ENCODE results near the gene ADGRA1. TPM values are rescaled to one million over a fixed set of nuclear protein-coding genes. Genes with fewer than 3 reads are reported as not detected.

The ADGRA1 gene
- total RNA-seq, 2 experiments from 2014 or later = not detected

DNA sequence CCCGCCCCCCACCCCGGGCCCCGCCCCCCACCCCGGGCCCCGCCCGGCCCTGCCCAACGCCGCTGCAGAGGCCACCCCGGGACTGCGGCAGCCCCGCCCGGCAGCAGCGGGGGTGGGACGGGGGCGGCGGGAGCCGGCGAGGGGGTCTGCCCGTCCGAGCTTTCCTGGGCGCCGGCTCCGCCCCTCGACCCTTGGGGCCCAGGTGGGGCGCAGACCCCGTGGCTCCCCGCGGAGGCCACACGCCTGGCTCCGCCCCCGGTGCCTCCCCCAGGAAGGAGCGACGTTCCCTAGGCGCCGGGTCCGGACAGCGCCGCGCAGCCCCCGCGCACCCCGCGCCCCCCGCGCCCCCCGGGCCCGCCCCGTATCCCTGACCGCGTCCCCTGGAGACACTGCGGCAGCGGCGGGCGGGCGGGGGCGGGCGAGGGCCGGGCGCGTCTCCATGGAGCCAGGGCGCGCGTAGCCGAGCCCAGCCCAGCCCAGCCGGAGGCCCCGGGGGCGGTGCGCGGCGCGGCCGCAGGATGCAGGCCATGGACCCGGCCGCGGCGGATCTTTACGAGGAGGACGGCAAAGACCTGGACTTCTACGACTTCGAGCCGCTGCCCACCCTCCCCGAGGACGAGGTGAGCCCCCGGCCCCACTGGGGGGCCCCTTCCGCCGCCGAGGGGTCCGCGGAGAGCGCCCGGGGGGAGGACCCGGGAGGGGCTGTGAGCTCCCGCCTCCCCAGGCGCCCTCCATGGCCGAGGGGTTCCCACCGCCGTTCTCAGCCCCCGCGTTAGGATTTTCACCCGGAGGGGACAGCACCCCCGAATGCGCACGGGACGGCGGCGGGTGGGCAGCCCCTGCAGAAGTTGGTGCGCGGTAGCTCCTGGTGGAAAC is 72.5 kb downstream of the ADGRA1 start, which contains the start of gene KNDC1:
TSS of gene KNDC1 (plus strand) at position 270 of the 876 bp plus-strand sequence. CDS start at position 519, 249 bp downstream.
- peaks cover 14% of the 10 kb centered on the region for H3K27me3 Mint-ChIP-seq
- DNase-seq (no peak), ATAC-seq (peak; percentile 63)
- ChIA-PET CTCF (interaction anchor here (1.4 kb wide), 1 partner anchor 17 kb away, joined by 4 read pairs; no protein-coding TSS in a partner anchor), POLR2A (no interaction called here)
- H3K36me3 Mint-ChIP-seq (ENCODE audit: low read depth) = no peaks in the 10 kb centered on the region
- H3K4me3 Mint-ChIP-seq = no peak within 1 kb of the TSS
- H3K27ac Mint-ChIP-seq = no peak within 1 kb of the TSS
- no peaks in the 10 kb centered on the region for H3K9me3 Mint-ChIP-seq (ENCODE audit: low read depth)
- no peaks in the 10 kb centered on the region for H3K4me1 Mint-ChIP-seq
- intact Hi-C loops (cut with DNase I, micrococcal nuclease) = no loop called here

DNA sequence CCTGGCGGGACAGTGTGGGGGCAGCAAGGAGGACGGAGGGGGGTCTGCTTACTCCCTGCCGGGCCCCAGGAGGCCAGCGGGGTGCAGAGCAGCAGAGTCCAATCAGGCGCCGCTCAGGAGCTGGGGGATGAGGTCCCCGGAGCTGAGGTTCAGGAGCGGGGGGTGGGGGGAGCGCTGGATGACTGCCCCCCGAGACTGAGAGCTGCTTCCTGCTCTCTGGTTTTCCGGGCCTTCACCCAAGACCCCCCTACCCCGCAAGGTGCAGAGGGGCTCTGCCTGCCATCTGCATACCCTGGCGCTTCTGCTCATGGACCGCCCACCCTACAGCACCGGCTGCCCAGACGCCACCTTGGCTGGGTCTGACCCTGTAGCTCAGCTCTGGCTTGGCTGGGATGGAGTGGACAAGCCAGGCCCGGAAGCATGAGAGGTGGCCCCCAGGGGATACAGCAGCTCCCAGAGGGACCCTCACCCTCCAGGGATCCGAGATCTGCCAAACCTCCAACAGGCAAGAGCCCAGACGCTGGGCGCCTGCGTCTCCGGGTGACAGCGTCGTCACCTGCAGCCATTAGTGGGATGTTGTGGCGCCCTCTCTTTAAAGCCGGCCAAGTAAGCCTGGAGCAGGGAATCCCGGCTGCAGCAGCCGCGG is 73.2 kb downstream of the ADGRA1 start:
- ATAC-seq (no peak), DNase-seq (no peak)
- Mint-ChIP-seq H3K36me3 (ENCODE audit: low read depth) (no peaks in the 10 kb centered on the region), H3K4me1 (no peaks in the 10 kb centered on the region), H3K27ac (no peak overlapping the region), H3K4me3 (no peak overlapping the region), H3K9me3 (ENCODE audit: low read depth) (no peaks in the 10 kb centered on the region), H3K27me3 (peaks cover 14% of the 10 kb centered on the region)
- intact Hi-C loops (cut with DNase I, micrococcal nuclease) = no loop called here
- CTCF ChIA-PET = interaction anchor here (1.4 kb wide), 1 partner anchor 18 kb away, joined by 4 read pairs; no protein-coding TSS in a partner anchor
- POLR2A ChIA-PET = no interaction called here

GRCh38 chr10:133161486-133162109 is 73.9 kb downstream of the ADGRA1 start:
- no peak for ATAC-seq
- peaks cover 17% of the 10 kb centered on the region for H3K27me3 Mint-ChIP-seq
- no peaks in the 10 kb centered on the region for H3K9me3 Mint-ChIP-seq (ENCODE audit: low read depth)
- no peaks in the 10 kb centered on the region for H3K36me3 Mint-ChIP-seq (ENCODE audit: low read depth)
- DNase-seq = no peak
- ChIA-PET POLR2A (no interaction called here), CTCF (interaction anchor here (1.4 kb wide), 1 partner anchor 18 kb away, joined by 4 read pairs; no protein-coding TSS in a partner anchor)
- H3K4me3 Mint-ChIP-seq = no peak overlapping the region
- no peak overlapping the region for H3K27ac Mint-ChIP-seq
- intact Hi-C loops (cut with DNase I, micrococcal nuclease) = no loop called here
- H3K4me1 Mint-ChIP-seq = no peaks in the 10 kb centered on the region

GRCh38 chr10:133162178-133162909 is 74.6 kb downstream of the ADGRA1 start:
- intact Hi-C loops (cut with DNase I, micrococcal nuclease) = no loop called here
- H3K9me3 Mint-ChIP-seq (ENCODE audit: low read depth) = no peaks in the 10 kb centered on the region
- CTCF ChIA-PET = interaction anchor here (1.4 kb wide), 1 partner anchor 19 kb away, joined by 4 read pairs; no protein-coding TSS in a partner anchor

DNA sequence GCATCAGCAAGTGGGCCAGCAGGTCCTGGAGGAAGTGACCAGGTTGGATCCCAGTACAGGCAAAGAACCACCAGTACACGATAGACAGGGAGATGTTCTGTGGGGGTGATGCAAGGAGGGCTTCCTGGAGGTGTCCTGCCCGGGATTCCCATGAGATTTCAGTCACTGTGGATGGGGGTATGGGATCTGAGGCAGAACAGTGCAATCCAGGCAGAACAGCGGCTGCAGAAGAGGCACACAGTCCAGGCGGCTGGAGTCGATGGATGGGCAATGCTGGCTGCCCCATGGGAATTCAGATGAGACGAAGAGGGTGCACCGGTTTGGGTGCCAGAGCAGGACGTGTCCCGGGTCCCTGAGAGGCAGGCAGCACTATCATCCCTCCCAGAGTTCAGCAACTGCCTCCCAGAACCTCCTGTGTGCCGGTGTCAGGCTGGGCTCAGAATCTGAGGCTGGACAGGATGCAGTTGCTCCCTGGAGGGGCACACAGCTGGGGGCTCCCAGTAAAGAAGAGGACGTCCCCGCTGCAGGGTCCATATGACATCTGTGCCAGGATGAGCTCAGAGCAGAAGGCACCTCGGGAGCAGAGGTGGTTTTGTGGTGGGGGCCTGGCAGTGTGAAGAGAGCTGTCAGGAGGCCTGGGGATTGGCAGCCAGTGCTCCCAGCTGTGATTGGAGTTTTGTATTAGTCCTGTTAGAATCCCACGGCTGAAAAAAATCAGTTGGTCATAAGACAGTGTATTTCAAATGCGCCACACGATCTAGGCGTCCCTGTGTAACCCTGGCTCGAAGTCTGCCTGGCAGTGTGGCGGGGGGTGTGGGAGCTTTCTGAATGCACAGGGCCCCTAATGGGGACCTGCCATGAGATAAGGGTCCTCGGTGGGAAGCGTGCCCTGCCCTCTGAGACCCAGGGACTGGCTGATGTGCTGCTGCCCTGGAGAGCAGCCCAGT is 75.5 kb downstream of the ADGRA1 start:
- CTCF ChIA-PET = no interaction called here

More at GRCh38 chr10:133162178-133162909, 74.6 kb downstream of the ADGRA1 start:
- DNase-seq (no peak), ATAC-seq (no peak)
- no peaks in the 10 kb centered on the region for H3K36me3 Mint-ChIP-seq (ENCODE audit: low read depth)
- H3K4me1 Mint-ChIP-seq = no peaks in the 10 kb centered on the region
- POLR2A ChIA-PET = no interaction called here
- H3K27ac Mint-ChIP-seq = no peak overlapping the region
- H3K27me3 Mint-ChIP-seq = peaks cover 17% of the 10 kb centered on the region
- no peak overlapping the region for H3K4me3 Mint-ChIP-seq

GRCh38 chr10:133163889-133164815 is 76.4 kb downstream of the ADGRA1 start:
- Mint-ChIP-seq H3K4me3 (no peak overlapping the region), H3K4me1 (no peaks in the 10 kb centered on the region), H3K9me3 (ENCODE audit: low read depth) (no peaks in the 10 kb centered on the region), H3K27ac (no peak overlapping the region), H3K36me3 (ENCODE audit: low read depth) (no peaks in the 10 kb centered on the region), H3K27me3 (peaks cover 17% of the 10 kb centered on the region)
- CTCF ChIA-PET = no interaction called here
- no peak for ATAC-seq
- POLR2A ChIA-PET = no interaction called here
- intact Hi-C loops (cut with DNase I, micrococcal nuclease) = no loop called here
- DNase-seq = no peak

More for the DNA sequence above, 75.5 kb downstream of the ADGRA1 start:
- H3K27me3 Mint-ChIP-seq = peaks cover 17% of the 10 kb centered on the region
- DNase-seq = no peak
- ATAC-seq = no peak
- no peak overlapping the region for H3K27ac Mint-ChIP-seq
- no peaks in the 10 kb centered on the region for H3K9me3 Mint-ChIP-seq (ENCODE audit: low read depth)
- no peaks in the 10 kb centered on the region for H3K36me3 Mint-ChIP-seq (ENCODE audit: low read depth)
- no peaks in the 10 kb centered on the region for H3K4me1 Mint-ChIP-seq
- POLR2A ChIA-PET = no interaction called here
- no peak overlapping the region for H3K4me3 Mint-ChIP-seq
- intact Hi-C loops (cut with DNase I, micrococcal nuclease) = no loop called here

DNA sequence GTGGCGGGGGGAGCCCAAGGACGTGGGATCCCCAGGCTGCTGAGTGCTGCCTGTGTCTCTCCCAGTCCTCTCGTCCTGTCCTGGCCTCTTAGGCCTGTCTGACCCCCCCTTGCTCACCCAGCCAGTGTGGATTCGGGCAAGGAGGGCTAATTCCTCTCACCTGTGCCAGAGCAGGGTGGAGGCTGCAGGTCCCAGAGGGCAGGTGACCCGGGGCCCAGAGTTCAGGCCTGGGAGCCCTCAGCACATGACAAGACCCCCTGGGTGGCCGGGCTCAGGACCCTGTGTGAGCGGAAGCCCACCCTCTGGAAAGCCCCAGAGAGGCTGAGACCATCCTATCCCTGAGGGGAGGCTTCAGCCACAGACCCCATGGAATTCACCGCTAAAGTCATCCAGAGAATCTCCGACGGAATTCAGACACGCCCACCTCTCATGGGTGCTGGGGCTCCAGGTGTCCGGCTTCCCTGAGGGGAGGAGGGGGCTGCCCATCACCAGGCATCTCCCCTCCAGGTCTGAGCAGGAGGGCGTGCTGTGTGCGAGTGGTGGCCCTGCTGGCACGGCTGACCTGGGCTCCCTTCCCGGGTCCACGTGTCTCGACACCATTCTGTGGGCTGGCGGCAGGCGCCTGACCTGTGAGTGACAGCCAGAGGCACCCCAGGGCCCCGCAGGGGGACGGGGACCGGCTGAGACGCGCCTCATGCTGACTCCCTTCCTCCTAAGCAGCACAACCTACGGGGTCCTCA is 77.3 kb downstream of the ADGRA1 start:
- Mint-ChIP-seq H3K27ac (no peak overlapping the region), H3K36me3 (ENCODE audit: low read depth) (no peaks in the 10 kb centered on the region), H3K4me3 (no peak overlapping the region), H3K4me1 (no peaks in the 10 kb centered on the region), H3K9me3 (ENCODE audit: low read depth) (no peaks in the 10 kb centered on the region), H3K27me3 (peaks cover 17% of the 10 kb centered on the region)
- DNase-seq (no peak), ATAC-seq (no peak)
- ChIA-PET CTCF (interaction anchor here (0.5 kb wide), 1 partner anchor 324 kb away, joined by 3 read pairs; no protein-coding TSS in a partner anchor), POLR2A (no interaction called here)
- intact Hi-C loops (cut with DNase I, micrococcal nuclease) = no loop called here

DNA sequence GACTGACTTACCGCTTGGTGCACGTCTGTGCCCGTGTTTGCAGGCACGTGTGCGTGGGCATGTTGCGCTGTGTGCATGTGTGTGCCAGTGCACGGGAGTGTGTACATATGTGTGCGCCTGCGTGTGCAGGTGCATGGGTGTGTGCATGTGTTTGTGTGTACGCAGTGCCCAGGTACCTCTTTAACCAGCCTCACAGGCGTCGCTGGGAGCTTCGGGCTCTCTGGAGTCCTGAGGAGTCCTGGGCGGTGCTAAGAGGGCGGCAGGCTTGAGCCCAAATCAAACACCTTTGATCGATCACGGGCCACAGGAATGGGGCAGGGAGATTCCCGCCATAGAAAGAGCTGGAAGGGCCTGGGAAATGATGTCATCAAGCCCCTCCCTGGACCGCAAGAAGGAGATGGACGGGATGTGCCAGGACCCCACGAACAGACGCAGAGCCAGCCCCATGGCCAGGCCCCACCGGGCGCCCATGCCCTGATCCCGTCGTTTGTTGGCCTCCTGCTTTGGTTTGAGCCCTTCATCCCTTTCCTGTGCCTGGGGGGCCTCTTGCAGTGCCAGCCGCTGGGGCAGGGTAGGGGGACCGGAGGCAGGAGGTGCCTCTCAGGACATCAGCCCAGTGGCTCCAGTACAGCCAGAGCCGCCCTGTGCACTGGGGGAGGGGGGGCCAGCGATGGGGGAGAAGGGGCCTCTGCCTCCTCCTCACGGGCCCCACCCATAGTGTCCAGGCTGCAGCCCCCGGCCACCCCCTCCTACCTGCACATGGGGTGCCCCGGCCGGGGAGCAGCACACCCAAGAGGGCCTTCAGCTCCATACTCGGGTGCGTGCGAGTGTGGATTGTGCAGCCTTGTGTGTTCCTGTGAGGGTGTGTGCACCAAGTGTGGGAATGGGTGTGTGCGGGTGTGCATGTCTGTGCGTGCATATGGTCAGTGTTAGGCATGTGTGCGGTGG is 78.1 kb downstream of the ADGRA1 start:
- Mint-ChIP-seq H3K9me3 (ENCODE audit: low read depth) (no peaks in the 10 kb centered on the region), H3K27me3 (peaks cover 15% of the 10 kb centered on the region), H3K4me1 (no peaks in the 10 kb centered on the region), H3K27ac (no peak overlapping the region), H3K4me3 (no peak overlapping the region), H3K36me3 (ENCODE audit: low read depth) (no peaks in the 10 kb centered on the region)
- POLR2A ChIA-PET = no interaction called here
- CTCF ChIA-PET = interaction anchor here (0.5 kb wide), 1 partner anchor 325 kb away, joined by 3 read pairs; no protein-coding TSS in a partner anchor
- DNase-seq (no peak), ATAC-seq (no peak)
- intact Hi-C loops (cut with DNase I, micrococcal nuclease) = no loop called here

DNA sequence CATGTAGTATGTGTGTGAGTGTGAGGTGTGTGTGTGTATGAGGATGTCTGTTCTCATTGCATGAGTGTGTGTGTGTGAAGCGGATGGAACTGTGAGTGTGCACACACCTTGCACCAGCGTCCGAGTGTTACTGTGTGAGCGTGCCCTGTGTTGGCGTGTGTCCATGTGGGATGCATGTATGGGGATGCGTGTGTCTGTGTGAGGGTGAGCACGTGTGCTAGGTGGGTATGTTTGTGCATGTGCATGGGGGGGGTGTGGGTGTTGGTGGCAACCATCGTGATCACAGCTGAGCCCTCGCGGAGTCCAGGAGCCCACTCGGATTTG is 78.7 kb downstream of the ADGRA1 start:
- ATAC-seq (no peak), DNase-seq (no peak)
- POLR2A ChIA-PET = no interaction called here
- CTCF ChIA-PET = no interaction called here
- Mint-ChIP-seq H3K9me3 (ENCODE audit: low read depth) (no peaks in the 10 kb centered on the region), H3K4me1 (no peaks in the 10 kb centered on the region), H3K27ac (no peak overlapping the region), H3K36me3 (ENCODE audit: low read depth) (no peaks in the 10 kb centered on the region), H3K27me3 (peaks cover 12% of the 10 kb centered on the region), H3K4me3 (no peak overlapping the region)
- intact Hi-C loops (cut with DNase I, micrococcal nuclease) = no loop called here

Measured in activated CD4-positive, alpha-beta T cell treated with anti-CD3 and anti-CD28 coated beads for 36 hours (primary cell).